GM21447 (cell line): ENCODE results near the gene MYO7B.

ENCODE experiments used
- ATAC-seq: cut with Tn5 transposase; IDR thresholded peaks from one replicate; pipeline ENCODE4 v1.9.1; 2021; ENCODE audit not compliant: unreplicated experiment

MYO7B gene

GRCh38 chr2:127535422-127535901 lies at the start of gene MYO7B:
Gene MYO7B, plus strand, starts transcription at chr2:127535683. Its CDS starts 24,040 bp downstream, at chr2:127559723.
- ATAC-seq: no peak

- ATAC-seq: no peak
Measured at GRCh38 chr2:127485694-127486071, 49.8 kb upstream of the MYO7B start.

- no peak for ATAC-seq
Measured at GRCh38 chr2:127486247-127487058, 49.0 kb upstream of the MYO7B start.

- ATAC-seq: no peak
Measured at GRCh38 chr2:127490283-127490682, 45.2 kb upstream of the MYO7B start.

GRCh38 chr2:127498386-127498785 lies 37.1 kb upstream of the MYO7B start:
- ATAC-seq: no peak

GRCh38 chr2:127503491-127503890 lies 32.0 kb upstream of the MYO7B start:
- ATAC-seq: no peak

- no peak for ATAC-seq
Measured at GRCh38 chr2:127504552-127505430, 30.7 kb upstream of the MYO7B start.

GRCh38 chr2:127506510-127506909 lies 29.0 kb upstream of the MYO7B start:
- no peak for ATAC-seq

GRCh38 chr2:127508023-127508630 lies 27.4 kb upstream of the MYO7B start:
- no peak for ATAC-seq

GRCh38 chr2:127508631-127509034 lies 26.9 kb upstream of the MYO7B start:
- peak; percentile 61 for ATAC-seq

GRCh38 chr2:127510073-127510472 lies 25.4 kb upstream of the MYO7B start:
- no peak for ATAC-seq

- ATAC-seq: no peak
Measured at GRCh38 chr2:127511090-127511695, 24.3 kb upstream of the MYO7B start.

- no peak for ATAC-seq
Measured at GRCh38 chr2:127511917-127512316, 23.6 kb upstream of the MYO7B start.

GRCh38 chr2:127512362-127512761 lies 23.1 kb upstream of the MYO7B start:
- ATAC-seq: no peak

GRCh38 chr2:127514076-127514475 lies 21.4 kb upstream of the MYO7B start:
- no peak for ATAC-seq

GRCh38 chr2:127514485-127514884 lies 21.0 kb upstream of the MYO7B start:
- ATAC-seq: no peak

GRCh38 chr2:127515383-127515915 lies 20.0 kb upstream of the MYO7B start:
- ATAC-seq: no peak

- no peak for ATAC-seq
Measured at GRCh38 chr2:127516041-127516762, 19.3 kb upstream of the MYO7B start.

- no peak for ATAC-seq
Measured at GRCh38 chr2:127517465-127517864, 18.0 kb upstream of the MYO7B start.

- ATAC-seq: no peak
Measured at GRCh38 chr2:127520424-127520823, 15.1 kb upstream of the MYO7B start.
